ENCODE data around the gene HAUS5.

Gene HAUS5

DNA sequence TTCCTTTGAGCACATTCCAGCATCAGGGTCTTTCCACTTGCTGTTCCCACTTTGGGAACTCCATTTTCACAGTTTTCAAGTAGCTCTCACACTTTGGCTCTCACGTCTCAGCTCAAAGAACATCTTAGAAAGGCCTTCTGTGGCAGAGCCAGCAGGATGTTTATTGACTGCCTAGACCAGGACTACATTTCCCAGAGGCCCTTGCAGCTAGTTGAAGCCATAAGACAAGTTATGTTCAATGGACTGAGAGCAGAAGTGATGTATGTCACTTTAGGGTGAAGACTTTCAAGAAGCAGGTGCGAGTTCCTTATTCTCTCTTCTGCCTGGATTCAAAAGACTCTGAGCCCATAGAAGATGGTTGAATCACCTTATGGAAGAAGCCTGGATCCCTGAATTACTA is 4.3 kb upstream of the HAUS5 start:
- no peak for DNase-seq (ENCODE audit: low read depth in 2 of 2)

DNA sequence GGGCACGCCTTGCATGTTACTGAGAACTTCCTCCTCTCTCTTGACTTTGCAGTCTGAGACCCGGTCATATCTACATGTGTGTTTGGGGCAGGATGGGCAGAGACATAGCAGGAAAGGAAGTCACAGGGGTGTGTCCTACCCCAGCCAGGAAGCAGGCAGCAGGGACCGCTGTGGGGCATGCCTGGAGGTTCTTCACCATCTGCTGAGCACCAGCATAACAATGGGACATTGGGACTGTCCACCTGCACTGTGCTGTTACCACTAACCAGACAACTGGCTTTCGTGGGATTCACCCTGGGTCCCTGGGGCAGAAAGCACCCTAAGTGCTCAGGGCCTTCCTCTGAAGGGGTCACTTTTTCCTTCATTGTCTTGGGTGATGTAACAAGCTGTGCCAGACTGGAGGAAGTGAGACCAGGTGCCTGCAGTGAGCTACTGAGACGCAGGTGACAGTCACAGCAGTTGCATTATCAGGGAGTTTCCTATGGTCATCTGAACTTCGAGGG is 2.6 kb upstream of the HAUS5 start:
- DNase-seq (ENCODE audit: low read depth in 2 of 2): no peak

GRCh38 chr19:35612224-35612558 is 344 bp upstream of the HAUS5 start:
- DNase-seq (ENCODE audit: low read depth in 2 of 2): no peak

DNA sequence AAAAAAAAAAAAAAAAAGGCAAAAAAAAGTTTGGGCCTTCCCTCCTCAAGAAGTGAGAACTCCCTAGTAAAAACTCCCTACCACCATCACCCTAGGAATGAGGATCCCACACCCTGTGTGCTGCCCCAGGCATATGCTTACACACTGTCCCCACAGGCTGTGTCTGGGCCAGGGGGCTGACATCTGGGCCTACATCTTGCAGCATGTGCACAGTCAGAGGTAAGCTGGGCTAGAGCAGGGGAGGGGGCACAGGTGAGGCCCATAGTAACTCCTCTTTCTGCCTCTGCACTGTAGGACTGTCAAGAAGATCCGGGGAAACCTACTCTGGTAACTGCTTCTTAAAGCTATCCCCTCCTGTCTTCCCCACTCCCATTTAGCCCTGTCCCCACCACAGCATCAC is 1.0 kb downstream of the HAUS5 start:
- no peak for DNase-seq (ENCODE audit: low read depth in 2 of 2)

DNA sequence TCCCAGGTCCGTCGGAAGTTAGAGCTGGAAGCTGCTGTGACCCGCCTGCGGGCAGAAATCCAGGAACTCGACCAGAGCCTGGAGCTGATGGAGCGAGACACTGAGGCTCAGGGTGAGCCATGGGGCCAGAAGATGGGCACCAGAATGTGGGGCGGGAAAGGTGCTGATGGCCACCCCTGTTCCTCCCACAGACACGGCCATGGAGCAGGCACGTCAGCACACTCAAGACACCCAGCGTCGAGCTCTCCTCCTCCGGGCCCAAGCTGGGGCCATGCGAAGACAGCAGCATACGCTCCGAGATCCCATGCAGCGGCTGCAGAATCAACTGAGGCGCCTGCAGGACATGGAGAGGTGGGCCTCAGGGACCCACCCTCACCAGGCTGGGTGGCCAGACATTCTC is 2.5 kb downstream of the HAUS5 start:
- no peak for DNase-seq (ENCODE audit: low read depth in 2 of 2)

DNA sequence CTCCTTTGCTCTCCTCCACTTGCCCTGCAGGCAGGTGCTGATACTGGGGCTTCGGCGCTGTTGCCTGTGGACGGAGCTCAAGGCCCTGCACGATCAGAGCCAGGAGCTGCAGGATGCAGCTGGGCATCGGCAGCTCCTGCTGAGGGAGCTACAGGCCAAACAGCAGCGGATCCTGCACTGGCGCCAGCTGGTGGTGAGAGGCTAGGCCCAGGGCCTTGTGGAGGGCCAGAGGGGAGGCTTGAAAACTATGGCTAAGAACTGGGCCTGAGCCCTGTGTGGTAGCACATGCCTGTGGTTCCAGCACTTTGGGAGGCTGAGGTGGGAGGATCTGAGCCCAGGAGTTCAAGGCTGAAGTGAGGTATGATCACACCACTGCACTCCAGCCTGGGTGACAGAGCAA is 6.3 kb downstream of the HAUS5 start:
- DNase-seq (ENCODE audit: low read depth in 2 of 2): no peak

DNA sequence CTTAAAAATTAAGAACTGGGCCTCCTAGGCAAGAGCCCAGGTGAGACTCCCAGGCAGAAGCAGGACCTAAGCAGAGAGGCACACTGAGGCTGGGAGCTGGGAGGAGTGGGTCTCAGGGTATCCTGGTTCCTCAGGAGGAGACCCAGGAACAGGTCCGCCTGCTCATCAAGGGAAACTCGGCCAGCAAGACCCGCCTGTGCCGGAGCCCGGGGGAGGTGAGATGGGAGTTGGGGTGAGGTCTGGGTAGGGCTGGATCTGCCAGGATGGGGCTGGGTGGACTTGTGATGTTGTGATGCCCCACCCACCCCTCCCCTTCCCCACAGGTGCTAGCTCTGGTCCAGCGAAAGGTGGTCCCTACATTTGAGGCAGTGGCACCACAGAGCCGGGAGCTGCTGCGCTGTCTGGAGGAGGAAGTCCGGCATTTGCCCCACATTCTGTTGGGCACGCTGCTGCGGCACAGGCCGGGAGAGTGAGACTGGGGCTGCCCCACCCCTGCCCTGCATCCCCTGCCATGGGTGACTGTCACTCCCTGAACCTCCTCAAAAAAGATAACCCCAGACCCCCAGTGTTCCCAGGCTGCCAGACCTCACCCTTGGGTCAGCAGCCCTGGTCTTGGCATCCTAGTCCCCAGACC is 6.9 kb downstream of the HAUS5 start:
- DNase-seq (ENCODE audit: low read depth in 2 of 2): no peak

DNA sequence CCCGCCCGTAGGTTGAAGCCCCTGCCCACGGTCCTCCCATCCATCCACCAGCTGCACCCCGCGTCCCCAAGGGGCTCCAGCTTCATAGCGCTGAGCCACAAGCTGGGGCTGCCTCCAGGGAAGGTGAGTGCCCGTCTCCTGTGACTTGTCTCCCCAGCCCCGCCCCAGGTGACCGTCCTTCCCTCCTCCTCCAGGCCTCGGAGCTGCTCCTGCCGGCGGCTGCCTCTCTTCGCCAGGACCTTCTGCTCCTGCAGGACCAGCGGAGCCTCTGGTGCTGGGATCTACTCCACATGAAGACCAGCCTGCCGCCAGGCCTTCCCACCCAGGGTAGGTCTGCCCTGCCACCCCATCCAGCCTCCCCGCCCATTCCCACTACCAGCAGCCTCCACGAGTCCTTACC is 7.5 kb downstream of the HAUS5 start:
- no peak for DNase-seq (ENCODE audit: low read depth in 2 of 2)

DNA sequence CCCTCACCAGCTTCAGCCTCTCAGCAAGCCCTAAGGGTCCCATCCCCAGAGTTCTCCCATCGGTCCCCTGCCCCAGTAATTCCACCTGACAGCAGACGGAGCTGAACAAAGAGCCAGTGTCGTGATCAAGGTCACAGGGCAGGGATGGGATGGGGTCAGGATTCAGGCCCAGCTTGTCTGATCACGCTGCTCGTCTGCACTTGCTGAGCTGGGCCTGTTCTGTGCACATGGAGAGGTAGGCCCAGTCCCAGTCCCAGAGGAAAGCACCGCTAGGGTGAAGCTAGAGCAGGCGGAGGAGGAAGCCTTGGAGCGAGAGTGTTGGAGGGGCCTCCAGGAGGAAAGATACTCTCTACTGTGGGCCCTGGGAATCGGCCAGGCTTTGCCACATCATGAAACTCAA is 9.2 kb downstream of the HAUS5 start:
- no peak for DNase-seq (ENCODE audit: low read depth in 2 of 2)

DNA sequence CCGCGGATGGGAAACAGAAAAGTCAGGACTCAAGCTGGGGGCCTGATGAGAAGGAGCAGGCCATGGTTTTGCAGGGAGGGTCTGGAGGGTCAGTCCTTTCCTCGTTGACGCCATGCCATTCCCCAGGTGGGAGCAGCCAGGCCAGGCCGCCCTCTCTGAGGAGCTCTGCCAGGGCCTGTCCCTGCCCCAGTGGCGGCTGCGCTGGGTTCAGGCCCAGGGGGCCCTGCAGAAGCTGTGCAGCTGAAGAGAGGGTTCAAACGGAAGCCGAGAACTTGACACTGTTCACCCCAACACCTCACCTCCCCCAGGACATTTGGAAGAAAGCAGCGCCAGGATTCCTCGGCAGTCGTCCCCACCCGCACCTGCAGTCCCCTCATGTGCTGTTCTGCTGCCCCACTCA is 10.2 kb downstream of the HAUS5 start:
- DNase-seq (ENCODE audit: low read depth in 2 of 2): no peak

- DNase-seq (ENCODE audit: low read depth in 2 of 2): no peak
Observed at GRCh38 chr19:35623327-35624010, 10.9 kb downstream of the HAUS5 start.

DNA sequence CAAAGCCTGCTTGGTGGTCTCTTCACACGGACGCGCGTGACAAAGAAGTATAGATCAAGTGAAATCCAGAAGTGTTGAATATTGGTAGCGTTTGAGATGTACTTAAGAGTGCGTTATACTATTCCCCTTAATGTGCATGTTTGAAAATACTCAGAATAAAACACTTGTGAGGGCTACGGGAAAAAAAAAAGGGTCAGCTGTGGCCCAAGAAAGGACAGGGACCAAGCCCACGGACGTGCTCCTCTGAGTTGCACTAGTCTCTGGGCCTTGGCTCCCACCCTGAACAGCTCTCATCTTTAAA is 15.7 kb downstream of the HAUS5 start:
- DNase-seq (ENCODE audit: low read depth in 2 of 2): no peak

DNA sequence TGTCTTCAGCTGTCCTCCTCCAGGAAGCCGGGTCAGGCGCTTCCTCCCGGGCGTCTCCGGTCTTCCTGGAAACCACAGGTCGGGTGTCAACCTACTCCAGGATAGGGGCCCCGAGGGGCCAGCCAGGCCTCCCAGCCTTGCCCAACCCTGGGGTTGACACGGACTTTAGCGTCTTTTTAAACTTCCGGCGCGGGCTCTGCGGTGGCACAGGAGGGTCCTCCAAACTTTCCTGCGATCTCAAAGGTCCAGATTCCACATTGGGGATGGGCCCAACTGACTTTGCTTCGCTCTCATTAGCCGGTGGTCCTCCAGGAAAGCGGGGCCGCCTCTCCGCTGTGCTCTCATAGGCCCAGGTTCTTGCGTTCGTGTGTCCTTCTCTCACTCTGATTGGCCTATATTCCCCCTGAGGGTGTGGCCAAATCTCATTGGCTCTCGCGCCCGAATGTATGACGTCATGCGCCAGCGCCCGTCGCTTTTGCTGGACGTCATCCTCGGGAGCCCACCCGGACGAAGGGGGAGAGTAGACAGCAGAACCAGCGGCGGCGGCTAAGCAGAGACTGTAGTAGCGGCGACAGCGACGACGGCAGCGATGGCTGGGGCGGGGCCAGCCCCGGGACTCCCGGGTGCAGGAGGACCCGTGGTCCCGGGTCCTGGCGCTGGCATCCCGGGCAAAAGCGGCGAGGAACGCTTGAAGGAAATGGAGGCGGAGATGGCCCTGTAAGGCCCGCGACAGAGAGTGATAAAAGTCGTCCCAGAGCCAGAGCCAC is 16.2 kb downstream of the HAUS5 start, which contains the start of gene RBM42:
Gene RBM42 (plus strand): TSS at position 472 of the 767 bp plus-strand sequence. CDS start 118 bp downstream, at position 590.
- DNase-seq (ENCODE audit: low read depth in 2 of 2): peak; percentile 93 to 94

DNA sequence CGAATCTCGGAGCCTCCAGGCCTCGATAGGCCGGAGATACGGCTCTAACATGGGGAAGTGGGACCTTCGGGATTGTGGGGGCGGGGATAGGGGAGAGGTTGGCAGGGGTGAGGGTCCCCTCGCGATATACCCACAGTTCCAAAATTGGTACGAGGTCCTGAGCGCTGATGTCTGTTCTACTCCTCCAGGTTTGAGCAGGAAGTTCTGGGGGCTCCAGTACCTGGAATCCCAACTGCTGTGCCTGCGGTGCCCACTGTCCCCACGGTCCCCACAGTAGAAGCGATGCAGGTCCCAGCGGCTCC is 16.7 kb downstream of the HAUS5 start:
- no peak for DNase-seq (ENCODE audit: low read depth in 2 of 2)

DNA sequence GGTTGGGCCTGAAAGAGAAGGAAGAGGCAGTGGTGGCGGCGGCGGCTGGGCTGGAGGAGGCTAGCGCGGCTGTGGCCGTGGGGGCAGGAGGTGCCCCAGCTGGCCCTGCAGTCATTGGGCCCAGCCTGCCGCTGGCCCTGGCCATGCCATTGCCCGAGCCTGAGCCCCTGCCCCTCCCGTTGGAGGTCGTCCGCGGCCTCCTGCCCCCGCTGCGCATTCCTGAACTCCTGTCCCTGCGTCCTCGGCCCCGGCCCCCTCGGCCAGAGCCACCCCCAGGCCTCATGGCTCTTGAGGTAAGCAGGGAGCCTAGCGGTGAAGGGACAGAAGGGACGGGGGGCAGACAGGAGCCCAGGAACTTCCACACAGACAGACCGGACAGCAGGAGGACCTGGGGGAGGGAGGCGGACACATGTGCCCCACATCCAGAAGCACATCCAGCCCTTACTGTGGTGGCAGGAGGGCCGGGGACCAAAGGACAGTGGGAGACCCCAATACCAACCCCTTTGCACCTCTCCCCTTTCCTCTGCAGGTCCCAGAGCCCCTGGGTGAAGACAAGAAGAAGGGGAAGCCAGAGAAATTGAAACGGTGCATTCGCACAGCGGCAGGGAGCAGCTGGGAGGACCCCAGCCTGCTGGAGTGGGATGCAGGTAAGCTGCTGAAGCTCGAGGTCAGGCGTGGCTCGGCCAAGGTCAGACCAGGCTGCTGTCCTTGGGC is 21.3 kb downstream of the HAUS5 start:
- DNase-seq (ENCODE audit: low read depth in 2 of 2): no peak

DNA sequence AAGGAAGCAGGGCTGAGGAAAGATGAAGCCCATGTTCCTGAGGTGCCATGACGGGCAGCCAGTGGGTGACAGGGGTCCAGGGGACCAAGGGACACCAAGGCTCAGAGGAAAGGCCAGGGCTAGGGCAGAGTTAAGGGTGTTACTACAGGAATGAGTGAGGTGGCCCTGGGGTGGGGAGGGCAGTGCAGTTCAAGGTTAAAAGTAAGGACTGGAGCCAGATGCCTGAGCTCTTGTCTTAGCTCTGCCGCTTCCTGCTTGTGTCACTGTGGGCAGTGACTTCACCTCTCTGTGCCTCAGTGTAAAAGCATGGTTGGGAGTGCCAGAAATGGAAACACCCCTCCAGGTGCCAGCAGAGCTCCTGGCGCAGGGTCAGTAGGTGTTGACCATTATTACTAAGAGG is 24.1 kb downstream of the HAUS5 start:
- DNase-seq (ENCODE audit: low read depth in 2 of 2): no peak

- DNase-seq (ENCODE audit: low read depth in 2 of 2): no peak
Observed at GRCh38 chr19:35637165-35637564, 24.6 kb downstream of the HAUS5 start.

- no peak for DNase-seq (ENCODE audit: low read depth in 2 of 2)
Observed at GRCh38 chr19:35639321-35639639, 26.7 kb downstream of the HAUS5 start.

- no peak for DNase-seq (ENCODE audit: low read depth in 2 of 2)
Observed at GRCh38 chr19:35639863-35640262, 27.3 kb downstream of the HAUS5 start.

DNA sequence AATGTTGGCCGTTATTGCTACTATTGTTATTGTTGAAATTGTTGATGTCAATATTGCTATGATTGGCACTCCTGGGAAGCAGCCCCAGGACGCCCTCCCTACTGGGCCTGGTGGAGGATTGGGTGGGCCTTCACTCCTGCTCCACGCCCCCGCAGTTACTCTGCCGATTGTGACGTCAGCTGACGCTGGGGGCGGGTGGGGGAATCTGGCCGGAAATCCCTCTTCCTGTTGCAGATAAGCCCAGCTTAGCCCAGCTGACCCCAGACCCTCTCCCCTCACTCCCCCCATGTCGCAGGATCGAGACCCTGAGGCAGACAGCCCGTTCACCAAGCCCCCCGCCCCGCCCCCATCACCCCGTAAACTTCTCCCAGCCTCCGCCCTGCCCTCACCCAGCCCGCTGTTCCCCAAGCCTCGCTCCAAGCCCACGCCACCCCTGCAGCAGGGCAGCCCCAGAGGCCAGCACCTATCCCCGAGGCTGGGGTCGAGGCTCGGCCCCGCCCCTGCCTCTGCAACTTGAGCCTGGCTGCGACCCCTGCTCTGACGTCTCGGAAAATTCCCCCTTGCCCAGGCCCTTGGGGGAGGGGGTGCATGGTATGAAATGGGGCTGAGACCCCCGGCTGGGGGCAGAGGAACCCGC is 29.1 kb downstream of the HAUS5 start, which contains the start of gene ETV2:
Gene ETV2 (plus strand): TSS at position 231 of the 637 bp plus-strand sequence. CDS start 716 bp downstream, outside the sequence.
- peak; percentile 33 to 43 for DNase-seq (ENCODE audit: low read depth in 2 of 2)

DNA sequence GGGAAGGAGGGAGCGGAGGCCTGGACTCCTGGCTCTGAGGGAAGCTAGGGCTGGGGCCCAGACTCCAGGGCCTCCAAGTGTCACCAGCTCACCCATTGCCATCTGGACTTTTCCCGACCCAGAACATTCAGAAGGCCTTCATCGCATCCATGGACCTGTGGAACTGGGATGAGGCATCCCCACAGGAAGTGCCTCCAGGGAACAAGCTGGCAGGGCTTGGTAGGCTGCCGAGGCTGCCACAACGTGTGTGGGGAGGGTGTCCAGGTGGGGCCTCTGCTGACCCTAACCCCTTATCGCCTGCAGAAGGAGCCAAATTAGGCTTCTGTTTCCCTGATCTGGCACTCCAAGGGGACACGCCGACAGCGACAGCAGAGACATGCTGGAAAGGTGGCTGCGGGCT is 29.8 kb downstream of the HAUS5 start:
- no peak for DNase-seq (ENCODE audit: low read depth in 2 of 2)

GRCh38 chr19:35642798-35643254 is 30.3 kb downstream of the HAUS5 start:
- DNase-seq (ENCODE audit: low read depth in 2 of 2): no peak

Data from stimulated activated CD8-positive, alpha-beta memory T cell treated with anti-CD3 and anti-CD28 coated beads, Interleukin-15, amount 100 ng/mL, for 48 hours (primary cell).